SK-N-SH treated with all-trans-retinoic acid at 6 μM for 48 hours (cell line): ENCODE results near the gene TROAP.
A peak's percentile ranks its signal among the peaks of the same experiment; 100 is the strongest.

ENCODE experiments used
- ATAC-seq: fragments of 200-7000 bp; cut with Tn5 transposase; 3 replicates; pipeline ENCODE4 v1.9.1; 2020; ENCODE audit warnings: mild to moderate bottlenecking, moderate library complexity
- ARNTL ChIP-seq: fragments of 450-650 bp; formaldehyde crosslinking; IDR thresholded peaks from 2 replicates; pipeline ENCODE4 v1.5.0; 2020; ENCODE audit warnings: low read depth, mild to moderate bottlenecking, moderate library complexity, borderline replicate concordance
- BACH2 ChIP-seq: fragments of 250-450 bp; sonication (Bioruptor Pico); IDR thresholded peaks from 2 replicates; pipeline ENCODE4 v1.9.0; 2021; ENCODE audit warnings: mild to moderate bottlenecking, borderline replicate concordance
- CSDC2 ChIP-seq: fragments of 250-450 bp; sonication (Bioruptor Pico); IDR thresholded peaks from 2 replicates; pipeline ENCODE4 v1.5.0; 2020; ENCODE audit warnings: mild to moderate bottlenecking, moderate library complexity
- ESRRG ChIP-seq: fragments of 250-450 bp; sonication (Bioruptor Pico); IDR thresholded peaks from 2 replicates; pipeline ENCODE4 v1.6.1; 2021; ENCODE audit warnings: mild to moderate bottlenecking
- GLIS3 ChIP-seq: fragments of 250-450 bp; sonication (Bioruptor Pico); IDR thresholded peaks from 2 replicates; pipeline ENCODE4 v1.5.0; 2020; ENCODE audit warnings: mild to moderate bottlenecking, moderate library complexity
- ISL1 ChIP-seq: fragments of 250-450 bp; sonication (Bioruptor Pico); IDR thresholded peaks from 2 replicates; pipeline ENCODE4 v2.1.2; 2022; ENCODE audit warnings: mild to moderate bottlenecking, moderate library complexity
- OSR1 ChIP-seq: fragments of 250-450 bp; sonication (Bioruptor Pico); IDR thresholded peaks from 2 replicates; pipeline ENCODE4 v1.8.0; 2022; ENCODE audit warnings: moderate library complexity, mild to moderate bottlenecking, inconsistent platforms
- PPARA ChIP-seq: fragments of 250-450 bp; sonication (Bioruptor Pico); IDR thresholded peaks from 2 replicates; pipeline ENCODE4 v1.5.0; 2020; ENCODE audit warnings: mild to moderate bottlenecking, borderline replicate concordance
- RARB ChIP-seq: fragments of 250-450 bp; sonication (Bioruptor Pico); IDR thresholded peaks from 2 replicates; pipeline ENCODE4 v1.8.0; 2021; ENCODE audit warnings: mild to moderate bottlenecking, moderate library complexity
- SNAI2 ChIP-seq: fragments of 250-450 bp; sonication (Bioruptor Pico); IDR thresholded peaks from 2 replicates; pipeline ENCODE4 v1.5.0; 2020; ENCODE audit warnings: mild to moderate bottlenecking, moderate library complexity
- TCF4 ChIP-seq: fragments of 250-450 bp; sonication (Bioruptor Pico); IDR thresholded peaks from 2 replicates; pipeline ENCODE4 v1.8.0; 2021; ENCODE audit warnings: mild to moderate bottlenecking, moderate library complexity, borderline replicate concordance
- ZFP3 ChIP-seq: fragments of 250-450 bp; sonication (Bioruptor Pico); IDR thresholded peaks from 2 replicates; pipeline ENCODE4 v1.5.0; 2020; ENCODE audit warnings: mild to moderate bottlenecking, moderate library complexity
- ZFP30 ChIP-seq: fragments of 450-650 bp; formaldehyde crosslinking; IDR thresholded peaks from 2 replicates; pipeline ENCODE4 v1.5.0; 2022; ENCODE audit warnings: mild to moderate bottlenecking, moderate library complexity
- ZNF565 ChIP-seq: fragments of 450-650 bp; formaldehyde crosslinking; conservative IDR thresholded peaks from 2 replicates; pipeline ENCODE4 v1.5.0; 2020; ENCODE audit warnings: low read depth, mild to moderate bottlenecking, moderate library complexity
- ZNF70 ChIP-seq: fragments of 450-650 bp; formaldehyde crosslinking; IDR thresholded peaks from 2 replicates; pipeline ENCODE4 v1.5.0; 2020; ENCODE audit warnings: mild to moderate bottlenecking, moderate library complexity
- ZNF8 ChIP-seq: fragments of 450-650 bp; formaldehyde crosslinking; IDR thresholded peaks from 2 replicates; pipeline ENCODE4 v1.5.0; 2020; ENCODE audit warnings: mild to moderate bottlenecking, moderate library complexity
- TF ChIP-seq, protein P1 (sequence below): fragments of 250-450 bp; sonication (Bioruptor Pico); IDR thresholded peaks from 2 replicates; pipeline ENCODE4 v1.8.0; 2021; ENCODE audit warnings: low read depth, mild to moderate bottlenecking, moderate library complexity, borderline replicate concordance
- TF ChIP-seq, protein P2 (sequence below): fragments of 250-450 bp; sonication (Bioruptor Pico); IDR thresholded peaks from 2 replicates; pipeline ENCODE4 v1.5.1; 2020; ENCODE audit warnings: low read depth, mild to moderate bottlenecking, moderate library complexity
- TF ChIP-seq, protein P3 (sequence below): fragments of 250-450 bp; sonication (Bioruptor Pico); IDR thresholded peaks from 2 replicates; pipeline ENCODE4 v1.5.0; 2020; ENCODE audit warnings: mild to moderate bottlenecking, moderate library complexity
- TF ChIP-seq, protein P4 (sequence below): fragments of 250-450 bp; sonication (Bioruptor Pico); IDR thresholded peaks from 2 replicates; pipeline ENCODE4 v1.8.0; 2020; ENCODE audit warnings: mild to moderate bottlenecking, moderate library complexity, borderline replicate concordance

Gene TROAP

DNA sequence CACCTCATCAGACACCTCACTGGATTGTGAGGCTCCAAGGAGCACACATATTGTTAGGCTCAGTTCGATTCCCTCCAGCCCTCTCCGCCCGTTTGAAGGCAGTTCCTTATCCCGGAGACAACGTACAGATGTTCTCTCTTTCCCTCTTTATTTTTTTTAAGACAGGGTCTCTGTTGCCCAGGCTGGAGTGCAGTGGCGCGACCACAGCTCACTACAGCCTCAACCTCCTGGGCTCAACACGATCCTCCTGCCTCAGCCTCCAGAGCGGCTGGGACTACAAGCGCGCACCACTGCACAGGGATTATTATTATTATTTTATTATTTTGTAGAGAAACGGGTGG lies 718 bp upstream of the TROAP start:
- peak; percentile 1; the same call in 2 of the 3 replicates for ATAC-seq
- TF ChIP-seq ZNF8 = no peak
- no peak for TF ChIP-seq ESRRG (CRISPR knock-in tag)
- TF ChIP-seq SNAI2 (CRISPR knock-in tag) = no peak
- TF ChIP-seq ZNF70 (CRISPR knock-in tag) = no peak
- TF ChIP-seq PPARA (CRISPR knock-in tag) = no peak
- TF ChIP-seq RARB (CRISPR knock-in tag) = no peak
- no peak for TF ChIP-seq BACH2 (CRISPR knock-in tag)
- no peak for TF ChIP-seq ZFP3
- TF ChIP-seq, protein P1, sequence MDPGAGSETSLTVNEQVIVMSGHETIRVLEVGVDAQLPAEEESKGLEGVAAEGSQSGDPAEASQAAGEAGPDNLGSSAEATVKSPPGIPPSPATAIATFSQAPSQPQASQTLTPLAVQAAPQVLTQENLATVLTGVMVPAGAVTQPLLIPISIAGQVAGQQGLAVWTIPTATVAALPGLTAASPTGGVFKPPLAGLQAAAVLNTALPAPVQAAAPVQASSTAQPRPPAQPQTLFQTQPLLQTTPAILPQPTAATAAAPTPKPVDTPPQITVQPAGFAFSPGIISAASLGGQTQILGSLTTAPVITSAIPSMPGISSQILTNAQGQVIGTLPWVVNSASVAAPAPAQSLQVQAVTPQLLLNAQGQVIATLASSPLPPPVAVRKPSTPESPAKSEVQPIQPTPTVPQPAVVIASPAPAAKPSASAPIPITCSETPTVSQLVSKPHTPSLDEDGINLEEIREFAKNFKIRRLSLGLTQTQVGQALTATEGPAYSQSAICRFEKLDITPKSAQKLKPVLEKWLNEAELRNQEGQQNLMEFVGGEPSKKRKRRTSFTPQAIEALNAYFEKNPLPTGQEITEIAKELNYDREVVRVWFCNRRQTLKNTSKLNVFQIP (CRISPR knock-in tag) = no peak
- TF ChIP-seq ISL1 (CRISPR knock-in tag) = no peak
- TF ChIP-seq, protein P2, sequence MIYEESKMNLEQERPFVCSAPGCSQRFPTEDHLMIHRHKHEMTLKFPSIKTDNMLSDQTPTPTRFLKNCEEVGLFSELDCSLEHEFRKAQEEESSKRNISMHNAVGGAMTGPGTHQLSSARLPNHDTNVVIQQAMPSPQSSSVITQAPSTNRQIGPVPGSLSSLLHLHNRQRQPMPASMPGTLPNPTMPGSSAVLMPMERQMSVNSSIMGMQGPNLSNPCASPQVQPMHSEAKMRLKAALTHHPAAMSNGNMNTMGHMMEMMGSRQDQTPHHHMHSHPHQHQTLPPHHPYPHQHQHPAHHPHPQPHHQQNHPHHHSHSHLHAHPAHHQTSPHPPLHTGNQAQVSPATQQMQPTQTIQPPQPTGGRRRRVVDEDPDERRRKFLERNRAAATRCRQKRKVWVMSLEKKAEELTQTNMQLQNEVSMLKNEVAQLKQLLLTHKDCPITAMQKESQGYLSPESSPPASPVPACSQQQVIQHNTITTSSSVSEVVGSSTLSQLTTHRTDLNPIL (CRISPR knock-in tag) = no peak
- TF ChIP-seq CSDC2 (CRISPR knock-in tag) = no peak
- TF ChIP-seq, protein P3, sequence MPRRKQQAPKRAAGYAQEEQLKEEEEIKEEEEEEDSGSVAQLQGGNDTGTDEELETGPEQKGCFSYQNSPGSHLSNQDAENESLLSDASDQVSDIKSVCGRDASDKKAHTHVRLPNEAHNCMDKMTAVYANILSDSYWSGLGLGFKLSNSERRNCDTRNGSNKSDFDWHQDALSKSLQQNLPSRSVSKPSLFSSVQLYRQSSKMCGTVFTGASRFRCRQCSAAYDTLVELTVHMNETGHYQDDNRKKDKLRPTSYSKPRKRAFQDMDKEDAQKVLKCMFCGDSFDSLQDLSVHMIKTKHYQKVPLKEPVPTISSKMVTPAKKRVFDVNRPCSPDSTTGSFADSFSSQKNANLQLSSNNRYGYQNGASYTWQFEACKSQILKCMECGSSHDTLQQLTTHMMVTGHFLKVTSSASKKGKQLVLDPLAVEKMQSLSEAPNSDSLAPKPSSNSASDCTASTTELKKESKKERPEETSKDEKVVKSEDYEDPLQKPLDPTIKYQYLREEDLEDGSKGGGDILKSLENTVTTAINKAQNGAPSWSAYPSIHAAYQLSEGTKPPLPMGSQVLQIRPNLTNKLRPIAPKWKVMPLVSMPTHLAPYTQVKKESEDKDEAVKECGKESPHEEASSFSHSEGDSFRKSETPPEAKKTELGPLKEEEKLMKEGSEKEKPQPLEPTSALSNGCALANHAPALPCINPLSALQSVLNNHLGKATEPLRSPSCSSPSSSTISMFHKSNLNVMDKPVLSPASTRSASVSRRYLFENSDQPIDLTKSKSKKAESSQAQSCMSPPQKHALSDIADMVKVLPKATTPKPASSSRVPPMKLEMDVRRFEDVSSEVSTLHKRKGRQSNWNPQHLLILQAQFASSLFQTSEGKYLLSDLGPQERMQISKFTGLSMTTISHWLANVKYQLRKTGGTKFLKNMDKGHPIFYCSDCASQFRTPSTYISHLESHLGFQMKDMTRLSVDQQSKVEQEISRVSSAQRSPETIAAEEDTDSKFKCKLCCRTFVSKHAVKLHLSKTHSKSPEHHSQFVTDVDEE (CRISPR knock-in tag) = no peak

DNA sequence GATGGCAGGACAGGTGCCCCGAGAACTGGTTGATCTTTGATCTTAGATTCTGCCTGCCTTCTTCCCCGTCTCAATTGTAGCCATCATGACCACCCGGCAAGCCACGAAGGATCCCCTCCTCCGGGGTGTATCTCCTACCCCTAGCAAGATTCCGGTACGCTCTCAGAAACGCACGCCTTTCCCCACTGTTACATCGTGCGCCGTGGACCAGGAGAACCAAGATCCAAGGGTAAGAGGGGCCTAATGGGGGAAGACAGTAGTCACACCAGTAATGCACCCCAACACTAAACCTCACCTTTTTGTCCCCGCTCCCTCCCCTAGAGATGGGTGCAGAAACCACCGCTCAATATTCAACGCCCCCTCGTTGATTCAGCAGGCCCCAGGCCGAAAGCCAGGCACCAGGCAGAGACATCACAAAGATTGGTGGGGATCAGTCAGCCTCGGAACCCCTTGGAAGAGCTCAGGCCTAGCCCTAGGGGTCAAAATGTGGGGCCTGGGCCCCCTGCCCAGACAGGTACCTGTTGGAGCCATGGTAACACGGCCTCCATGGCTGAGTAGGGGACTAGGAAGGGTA lies 556 bp downstream of the TROAP start:
- no peak for ATAC-seq
- TF ChIP-seq, protein P4, sequence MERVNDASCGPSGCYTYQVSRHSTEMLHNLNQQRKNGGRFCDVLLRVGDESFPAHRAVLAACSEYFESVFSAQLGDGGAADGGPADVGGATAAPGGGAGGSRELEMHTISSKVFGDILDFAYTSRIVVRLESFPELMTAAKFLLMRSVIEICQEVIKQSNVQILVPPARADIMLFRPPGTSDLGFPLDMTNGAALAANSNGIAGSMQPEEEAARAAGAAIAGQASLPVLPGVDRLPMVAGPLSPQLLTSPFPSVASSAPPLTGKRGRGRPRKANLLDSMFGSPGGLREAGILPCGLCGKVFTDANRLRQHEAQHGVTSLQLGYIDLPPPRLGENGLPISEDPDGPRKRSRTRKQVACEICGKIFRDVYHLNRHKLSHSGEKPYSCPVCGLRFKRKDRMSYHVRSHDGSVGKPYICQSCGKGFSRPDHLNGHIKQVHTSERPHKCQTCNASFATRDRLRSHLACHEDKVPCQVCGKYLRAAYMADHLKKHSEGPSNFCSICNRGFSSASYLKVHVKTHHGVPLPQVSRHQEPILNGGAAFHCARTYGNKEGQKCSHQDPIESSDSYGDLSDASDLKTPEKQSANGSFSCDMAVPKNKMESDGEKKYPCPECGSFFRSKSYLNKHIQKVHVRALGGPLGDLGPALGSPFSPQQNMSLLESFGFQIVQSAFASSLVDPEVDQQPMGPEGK (CRISPR knock-in tag) = no peak
- TF ChIP-seq, protein P3 (CRISPR knock-in tag) = no peak
- TF ChIP-seq ZFP3 = no peak
- no peak for TF ChIP-seq GLIS3 (CRISPR knock-in tag)
- TF ChIP-seq ZNF565 (CRISPR knock-in tag) = no peak
- TF ChIP-seq OSR1 (CRISPR knock-in tag) = no peak
- TF ChIP-seq ZFP30 (CRISPR knock-in tag) = no peak
- TF ChIP-seq ESRRG (CRISPR knock-in tag) = no peak
- no peak for TF ChIP-seq RARB (CRISPR knock-in tag)
- TF ChIP-seq TCF4 (CRISPR knock-in tag) = no peak
- TF ChIP-seq CSDC2 (CRISPR knock-in tag) = no peak
- no peak for TF ChIP-seq SNAI2 (CRISPR knock-in tag)
- TF ChIP-seq, protein P2 (CRISPR knock-in tag) = no peak
- TF ChIP-seq, protein P1 (CRISPR knock-in tag) = no peak
- TF ChIP-seq ZNF70 (CRISPR knock-in tag) = no peak
- no peak for TF ChIP-seq ARNTL
